Right kidney (tissue), 1 donor: ENCODE results near the gene GOLPH3.

Experiments used
- DNase-seq: peaks from one replicate; pipeline ENCODE4 v3.0.0-alpha.2; 2016

The GOLPH3 gene

GRCh38 chr5:32172186-32172911 lies 1.8 kb downstream of the GOLPH3 start:
- DNase-seq = peak; percentile 60

GRCh38 chr5:32170303-32171151 lies 3.6 kb downstream of the GOLPH3 start:
- no peak for DNase-seq

DNA sequence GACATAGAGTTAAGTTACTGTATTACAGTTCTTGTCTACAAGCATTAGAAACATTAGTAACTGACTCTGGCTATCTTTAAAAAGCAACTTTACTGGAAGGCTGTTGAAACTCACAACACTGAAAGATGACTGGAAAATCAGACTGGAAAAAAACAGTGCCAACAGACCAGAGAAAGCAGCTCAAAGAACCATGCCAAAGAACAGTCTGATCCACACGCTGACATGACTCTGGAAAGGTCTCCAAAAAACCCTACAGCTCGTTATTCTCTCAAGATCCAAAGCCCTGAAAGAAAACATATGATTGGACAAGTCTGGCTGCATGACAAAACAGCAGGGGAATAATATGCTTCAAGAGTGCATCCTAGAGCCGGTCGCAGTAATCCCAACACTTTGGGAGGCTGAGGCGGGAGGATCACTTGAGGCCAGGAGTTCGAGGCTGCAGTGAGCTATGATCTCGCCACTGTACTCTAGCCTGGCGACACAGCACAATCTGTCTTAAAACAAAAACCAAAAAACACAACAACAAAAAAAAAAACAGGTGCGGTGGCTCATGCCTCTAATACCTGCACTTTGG lies 5.6 kb downstream of the GOLPH3 start:
- no peak for DNase-seq

GRCh38 chr5:32165597-32165996 lies 8.5 kb downstream of the GOLPH3 start:
- DNase-seq = no peak

- no peak for DNase-seq
These were observed 10.3 kb downstream of the GOLPH3 start for GRCh38 chr5:32163785-32164184.

GRCh38 chr5:32163053-32163452 lies 11.1 kb downstream of the GOLPH3 start:
- DNase-seq = no peak

DNA sequence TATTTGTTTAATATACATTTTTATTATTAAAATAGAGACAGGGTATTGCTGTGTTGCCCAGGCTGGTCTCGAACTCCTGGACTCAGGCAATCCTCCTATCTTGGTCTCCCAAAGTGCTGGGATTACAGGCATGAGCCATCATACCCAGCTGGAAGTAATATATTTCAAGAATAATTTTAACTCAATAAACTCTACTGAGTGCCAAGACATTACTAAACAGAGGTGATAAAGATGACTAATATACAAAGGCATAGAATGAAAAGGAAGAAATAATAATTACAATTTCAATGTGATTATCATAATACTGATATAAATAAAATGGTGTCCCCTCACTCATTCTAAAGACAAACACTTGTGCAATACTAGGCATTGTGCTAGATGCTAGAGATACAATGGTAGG lies 13.9 kb downstream of the GOLPH3 start:
- no peak for DNase-seq

- no peak for DNase-seq
These were observed 14.6 kb downstream of the GOLPH3 start for GRCh38 chr5:32159328-32160072.

DNA sequence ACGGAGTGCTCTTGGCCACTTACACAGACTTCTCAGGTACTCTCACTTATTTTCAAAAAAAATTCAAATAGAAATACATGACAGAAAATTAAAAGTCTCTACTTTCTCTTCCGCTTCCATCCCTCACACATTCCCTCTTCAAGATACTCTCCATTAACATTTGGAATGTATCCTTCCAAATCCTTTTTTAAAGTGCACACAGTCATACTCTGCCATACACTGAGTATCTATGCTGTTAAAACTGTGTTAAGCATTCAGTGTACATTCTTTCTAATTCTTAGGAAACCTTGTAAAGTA lies 15.5 kb downstream of the GOLPH3 start:
- DNase-seq = no peak

DNA sequence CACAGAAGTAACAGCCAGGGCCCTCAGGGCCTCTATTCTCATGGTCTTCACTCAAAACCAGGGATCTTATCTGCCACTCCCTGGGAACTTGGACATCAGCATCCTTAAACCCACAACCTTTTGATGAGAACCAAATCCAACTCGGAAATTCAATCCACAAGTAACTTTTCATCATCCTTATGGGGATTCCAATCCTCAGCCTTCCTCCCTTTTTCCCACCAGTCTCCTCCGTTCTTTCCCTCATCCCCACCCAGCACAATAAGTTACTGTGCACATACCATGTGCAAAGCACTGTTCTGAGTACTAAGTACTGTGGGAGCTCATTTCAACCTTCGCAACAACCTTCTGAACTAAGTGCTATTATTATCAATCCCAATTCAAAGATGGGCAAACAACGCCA lies 17.0 kb downstream of the GOLPH3 start:
- DNase-seq = no peak

DNA sequence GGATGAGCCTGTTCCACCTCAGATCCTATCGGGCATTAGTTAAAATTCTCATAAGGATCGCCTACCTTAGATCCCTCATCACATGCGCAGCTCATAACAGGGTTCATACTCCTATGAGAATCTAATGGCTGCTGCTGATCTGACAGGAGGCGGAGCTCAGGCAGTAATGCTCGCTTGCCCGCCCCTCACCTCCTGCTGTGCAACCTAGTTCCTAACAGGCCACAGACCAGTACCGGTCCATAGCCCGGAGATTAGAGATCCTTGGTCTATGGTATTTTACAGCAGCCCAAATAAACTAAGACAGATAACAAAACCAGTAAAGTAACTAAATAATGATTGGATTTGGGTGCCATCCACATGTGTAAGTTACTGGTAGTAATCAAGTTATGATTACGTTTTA lies 17.5 kb downstream of the GOLPH3 start:
- no peak for DNase-seq

- no peak for DNase-seq
These were observed 18.9 kb downstream of the GOLPH3 start for GRCh38 chr5:32155211-32155610.

- no peak for DNase-seq
These were observed 20.4 kb downstream of the GOLPH3 start for GRCh38 chr5:32153723-32154122.

GRCh38 chr5:32151198-32151597 lies 22.9 kb downstream of the GOLPH3 start:
- no peak for DNase-seq

GRCh38 chr5:32150366-32150765 lies 23.8 kb downstream of the GOLPH3 start:
- no peak for DNase-seq

DNA sequence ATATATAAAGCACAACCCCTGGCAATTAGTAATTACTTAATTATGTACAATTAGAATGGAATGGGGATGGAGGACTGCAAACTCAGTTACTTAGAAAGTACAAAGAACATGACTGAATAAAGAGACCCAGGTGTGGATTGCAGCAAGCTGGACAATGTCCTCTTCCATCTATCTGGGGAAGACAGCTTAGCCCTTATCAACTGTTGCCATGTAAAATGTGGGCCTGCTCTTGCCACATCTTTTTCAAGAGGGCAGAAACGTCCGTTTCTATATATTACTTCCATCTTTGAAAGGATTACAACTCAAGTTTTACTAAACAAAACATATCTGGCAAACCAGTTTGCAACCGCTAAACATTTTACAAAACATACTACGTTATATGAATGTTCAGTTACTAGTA lies 26.2 kb downstream of the GOLPH3 start:
- no peak for DNase-seq

- no peak for DNase-seq
These were observed 26.9 kb downstream of the GOLPH3 start for GRCh38 chr5:32147236-32147635.

- no peak for DNase-seq
These were observed 28.7 kb downstream of the GOLPH3 start for GRCh38 chr5:32145378-32145777.

DNA sequence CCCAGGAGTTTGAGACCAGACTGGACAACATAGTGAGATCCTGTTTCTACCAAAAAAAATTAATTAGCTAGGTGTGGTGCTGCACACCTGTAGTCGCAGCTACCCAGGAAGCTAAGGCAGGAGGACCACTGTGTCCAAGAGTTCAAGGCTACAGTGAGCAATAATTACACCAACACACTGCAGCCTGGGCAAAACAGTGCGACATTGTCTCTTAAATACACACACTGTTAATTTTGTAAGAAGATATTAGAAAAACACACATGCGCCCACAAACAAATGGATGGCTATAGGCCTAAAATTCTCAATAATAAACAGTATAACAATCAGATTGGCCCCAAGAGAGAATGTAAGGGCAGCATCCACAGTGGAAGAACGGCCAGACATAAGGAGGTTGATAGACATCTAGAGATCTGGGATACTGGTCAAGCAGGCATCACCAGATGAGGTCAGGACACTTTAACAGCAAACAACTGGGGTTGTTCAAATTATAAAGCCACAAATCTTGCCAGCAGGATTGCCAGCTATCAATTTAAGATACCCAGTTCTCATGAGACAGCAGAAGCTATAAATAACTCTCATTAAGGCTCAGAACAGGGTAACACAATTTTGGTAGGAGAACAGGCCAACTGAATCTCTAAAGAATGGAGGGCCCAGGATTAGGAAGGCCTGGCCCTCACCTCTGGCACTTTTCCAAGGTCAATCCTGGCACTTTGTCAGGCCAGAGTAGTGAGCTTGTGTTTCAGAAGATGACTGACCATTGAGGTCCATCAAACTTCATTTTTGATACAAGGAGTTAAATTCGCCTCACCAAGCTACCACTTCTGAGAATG lies 29.5 kb downstream of the GOLPH3 start:
- DNase-seq = no peak

- no peak for DNase-seq
These were observed 30.3 kb downstream of the GOLPH3 start for GRCh38 chr5:32143617-32144377.

GRCh38 chr5:32138839-32139493 lies 35.2 kb downstream of the GOLPH3 start:
- no peak for DNase-seq
